Fibroblast of the aortic adventitia (primary cell): Measurements from ENCODE around the gene PLCD3. TPM values are rescaled to one million over a fixed set of nuclear protein-coding genes. Genes with fewer than 3 reads are reported as not detected.

ENCODE experiments used
- DNase-seq: peaks from one replicate; pipeline ENCODE4 v3.0.0-alpha.2; 2010; ENCODE audit warnings: low read depth
- H3K4me3 ChIP-seq: 2 replicates; pipeline ENCODE4 v1.5.1; 2011; ENCODE audit warnings: low read depth, mild to moderate bottlenecking, control low read depth, low read length, moderate library complexity
- CTCF ChIP-seq: IDR thresholded peaks from 2 replicates; pipeline ENCODE4 v1.5.1; 2011; ENCODE audit warnings: mild to moderate bottlenecking, low read length, control low read depth, inconsistent platforms; ENCODE audit not compliant: insufficient read depth
- total RNA-seq: library from RNA; depleted of rRNA; stranded (reverse); fragments of >200 nt; gene quantifications from 2 replicates; pipeline ENCODE4 v1.2.3, GENCODE V29; 2012; ENCODE audit warnings: low replicate concordance

The PLCD3 gene
- total RNA-seq, 1 donor = 86.3 TPM

DNA sequence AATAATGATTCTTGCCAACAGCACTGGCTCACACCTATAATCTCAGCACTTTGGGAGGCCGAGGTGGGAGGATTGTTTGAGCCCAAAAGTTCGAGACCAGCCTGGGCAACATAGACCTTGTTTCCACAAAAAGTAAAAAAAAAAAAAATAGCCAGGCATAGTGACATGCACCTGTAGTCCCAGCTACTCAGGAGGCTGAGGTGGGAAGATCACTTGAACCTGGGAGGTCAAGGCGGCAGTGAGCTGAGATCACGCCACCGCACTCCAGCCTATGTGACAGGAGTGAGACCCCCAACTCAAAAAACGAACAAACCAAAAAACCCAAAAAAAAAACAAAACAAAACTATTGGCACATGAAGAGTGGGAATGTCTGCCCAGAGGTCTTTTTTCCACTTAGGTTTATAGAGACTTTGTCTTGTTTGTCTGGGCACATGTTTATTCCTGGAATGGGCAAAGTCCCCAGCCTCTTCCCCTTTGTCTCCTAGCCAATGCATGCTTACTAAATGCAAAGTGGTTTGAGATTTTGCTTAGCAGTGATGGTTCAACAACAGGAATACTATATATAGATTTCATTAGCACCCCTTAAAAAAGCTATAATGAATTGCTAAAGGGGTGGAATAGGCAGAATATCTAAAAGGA lies 45.3 kb downstream of the PLCD3 start:
- no peak for TF ChIP-seq CTCF
- DNase-seq = no peak
- no peak overlapping the region for H3K4me3 ChIP-seq

DNA sequence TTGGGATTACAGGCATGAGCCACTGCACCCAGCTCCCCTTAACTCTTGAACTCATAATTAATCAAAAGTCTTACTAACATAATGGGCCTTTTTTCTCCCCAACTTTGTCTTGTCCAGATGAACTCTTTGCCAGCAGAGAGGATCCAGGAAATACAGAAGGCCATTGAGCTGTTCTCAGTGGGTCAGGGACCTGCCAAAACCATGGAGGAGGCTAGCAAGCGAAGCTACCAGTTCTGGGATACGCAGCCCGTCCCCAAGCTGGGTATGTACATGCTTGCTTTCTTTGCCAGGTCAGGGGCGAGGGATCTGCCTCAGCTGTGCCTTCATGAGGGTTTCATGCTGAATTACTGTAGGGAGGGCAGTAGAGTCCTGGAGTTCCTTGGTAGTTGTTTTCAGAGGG lies 45.9 kb downstream of the PLCD3 start:
- no peak for TF ChIP-seq CTCF
- no peak for DNase-seq
- no peak overlapping the region for H3K4me3 ChIP-seq

DNA sequence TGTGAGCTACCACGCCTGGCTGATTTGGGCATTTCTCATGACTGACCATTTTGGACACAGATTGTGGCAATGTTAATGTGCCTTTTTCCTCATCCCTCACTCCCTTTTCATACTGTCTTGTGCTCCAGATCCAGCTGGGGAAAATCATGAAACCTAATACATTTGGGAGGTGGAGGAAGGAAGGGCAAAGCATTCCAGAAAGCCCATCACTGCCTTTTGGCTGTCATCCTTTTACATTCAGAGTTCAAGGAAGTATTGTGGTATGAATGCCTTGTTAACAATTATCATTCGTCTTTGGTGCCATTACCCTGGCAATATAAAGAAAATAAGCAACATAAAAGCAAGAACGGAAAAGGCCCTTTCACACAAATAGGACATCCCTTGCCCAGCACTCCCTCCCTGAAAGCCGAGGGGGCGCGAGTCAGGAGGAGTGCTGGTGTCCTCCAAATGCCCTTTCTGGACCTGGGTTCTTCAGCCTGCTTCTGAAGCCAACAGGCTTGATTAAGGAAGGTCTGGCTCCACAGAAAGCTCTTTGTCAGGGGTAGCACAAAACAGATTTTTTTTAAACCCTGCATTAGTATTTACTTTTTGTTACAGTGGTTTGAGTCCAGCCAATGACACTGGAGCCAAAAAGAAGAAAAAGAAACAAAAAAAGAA lies 51.1 kb downstream of the PLCD3 start:
- no peak for TF ChIP-seq CTCF
- no peak overlapping the region for H3K4me3 ChIP-seq
- DNase-seq = no peak

- no peak for TF ChIP-seq CTCF
- no peak overlapping the region for H3K4me3 ChIP-seq
- no peak for DNase-seq
Measured at GRCh38 chr17:45077643-45078042, 54.7 kb downstream of the PLCD3 start.

DNA sequence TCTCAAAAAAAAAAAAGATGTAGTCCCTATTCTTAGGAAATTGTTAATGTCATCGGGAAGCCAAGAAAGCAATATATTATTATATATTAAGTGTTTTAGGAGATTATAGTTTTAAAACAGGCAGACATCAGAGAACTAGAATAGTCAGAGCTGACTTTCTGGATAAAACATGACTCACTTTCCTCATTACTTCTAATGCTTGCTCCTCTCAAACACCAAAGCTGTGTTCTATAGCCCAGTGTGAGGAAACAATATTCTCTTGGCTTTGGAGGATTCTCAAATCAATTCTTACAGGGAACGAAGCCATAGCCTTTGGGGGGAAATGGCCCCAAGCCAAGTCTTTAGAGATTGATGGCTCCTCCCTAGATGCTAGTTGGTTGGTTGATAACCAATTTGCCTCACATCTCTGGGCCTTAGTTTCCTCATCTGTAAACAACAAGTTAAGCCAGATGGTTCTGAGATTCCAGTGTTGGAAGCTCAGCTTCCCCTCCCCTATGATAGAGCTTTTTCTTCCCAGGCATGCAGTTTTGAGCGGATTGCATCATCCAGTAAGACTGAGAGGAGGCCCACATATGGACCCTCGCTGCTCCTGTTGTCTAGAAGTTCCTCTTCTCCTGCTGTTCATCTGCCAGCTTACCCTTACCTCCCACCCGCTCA lies 58.8 kb downstream of the PLCD3 start:
- DNase-seq = peak; percentile 99
- H3K4me3 ChIP-seq = no peak overlapping the region
- no peak for TF ChIP-seq CTCF

- H3K4me3 ChIP-seq = no peak overlapping the region
- no peak for TF ChIP-seq CTCF
- no peak for DNase-seq
Measured at GRCh38 chr17:45070809-45071208, 61.5 kb downstream of the PLCD3 start.

DNA sequence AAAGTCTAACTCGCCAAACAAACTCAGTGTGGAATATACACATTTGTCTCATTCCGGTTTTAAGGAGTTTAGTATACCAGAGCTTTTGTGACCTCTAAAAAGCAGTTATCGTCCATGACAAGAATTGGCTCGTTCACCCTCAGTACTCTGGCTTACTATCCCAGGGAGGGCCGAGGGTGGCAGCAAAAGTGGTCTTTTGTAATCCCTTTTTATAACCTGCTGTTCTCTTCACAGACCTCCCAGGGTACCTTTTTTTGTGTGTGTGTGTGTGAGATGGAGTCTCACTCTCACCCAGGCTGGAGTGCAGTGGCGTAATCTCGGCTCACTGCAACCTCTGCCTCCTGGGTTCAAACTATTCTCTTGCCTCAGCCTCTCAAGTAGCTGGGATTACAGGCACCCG lies 62.3 kb downstream of the PLCD3 start:
- H3K4me3 ChIP-seq = no peak overlapping the region
- TF ChIP-seq CTCF = no peak
- no peak for DNase-seq
